Testis (tissue), 3 donors: ENCODE results near the gene TAF11. TPM values are rescaled to one million over a fixed set of nuclear protein-coding genes. Genes with fewer than 3 reads are reported as not detected.

Experiments
- DNase-seq: peaks from one replicate; pipeline ENCODE4 v3.0.0-alpha.2; 2019
- H3K27ac ChIP-seq, 2 donors: fragments of 200-600 bp; sonication (generic); one replicate each; pipeline ENCODE4 v1.5.1; 2019
- H3K27me3 ChIP-seq: fragments of 200-600 bp; sonication (generic); one replicate; pipeline ENCODE4 v1.5.1; 2019
- H3K36me3 ChIP-seq: fragments of 200-600 bp; sonication (generic); one replicate; pipeline ENCODE4 v1.5.1; 2017; ENCODE audit warnings: low read depth; ENCODE audit errors: missing control alignments
- H3K4me1 ChIP-seq: fragments of 200-600 bp; sonication (generic); one replicate; pipeline ENCODE4 v1.5.1; 2019
- H3K4me3 ChIP-seq, 2 donors: fragments of 200-600 bp; sonication (generic); one replicate each; pipeline ENCODE4 v1.5.1; 2017 to 2019
- H3K9me3 ChIP-seq: fragments of 200-600 bp; sonication (generic); one replicate; pipeline ENCODE4 v1.5.1; 2017
- POLR2A ChIP-seq: fragments of 450-650 bp; IDR thresholded peaks from one replicate; pipeline ENCODE4 v1.6.1; 2017; ENCODE audit warnings: antibody characterized with exemption, mild to moderate bottlenecking, moderate library complexity
- WGBS, 2 donors: methylation state at CpG; one replicate each; pipeline ENCODE4 v1.1.5; 2018; 5-methylcytosine and 5-hydroxymethylcytosine counted together
- intact Hi-C: fragments of 100-400 bp; cut with DNase I; formaldehyde crosslinking; loops from one replicate; pipeline ENCODE4 v1.15.1; 2023; ENCODE audit warnings: low total_unique reads
- polyA plus RNA-seq: library from polyadenylated mRNA; stranded (reverse); fragments of 350-450 nt; fragmentation: Illumina TruSeq; extraction: RNeasy Lipid Tissue Mini Kit (QIAGEN cat#74804); gene quantifications from one replicate; pipeline ENCODE4 v1.2.3, GENCODE V29; 2014; ENCODE audit warnings: low read depth, low replicate concordance; ENCODE audit not compliant: insufficient read depth
- total RNA-seq, 2 donors: library from RNA; depleted of rRNA; stranded (reverse); fragments of >200 nt; gene quantifications; one replicate each; pipeline ENCODE4 v1.2.3, GENCODE V29; 2016
- TF ChIP-seq, protein P1 (sequence below), 3 experiments: fragments of 450-650 bp in 2 of 3; fragments of 200-600 bp in 1 of 3; sonication (generic) in 1 of 3; IDR thresholded peaks; one replicate each; pipeline ENCODE4 v1.5.1; 2016 to 2019; ENCODE audit warnings: antibody characterized with exemption in 3 of 3, mild to moderate bottlenecking in 2 of 3, moderate library complexity in 1 of 3

The TAF11 gene
- total and polyA plus RNA-seq, 3 donors from 2014 or later: 52.2 to 69.7 (median 65.9) TPM

DNA sequence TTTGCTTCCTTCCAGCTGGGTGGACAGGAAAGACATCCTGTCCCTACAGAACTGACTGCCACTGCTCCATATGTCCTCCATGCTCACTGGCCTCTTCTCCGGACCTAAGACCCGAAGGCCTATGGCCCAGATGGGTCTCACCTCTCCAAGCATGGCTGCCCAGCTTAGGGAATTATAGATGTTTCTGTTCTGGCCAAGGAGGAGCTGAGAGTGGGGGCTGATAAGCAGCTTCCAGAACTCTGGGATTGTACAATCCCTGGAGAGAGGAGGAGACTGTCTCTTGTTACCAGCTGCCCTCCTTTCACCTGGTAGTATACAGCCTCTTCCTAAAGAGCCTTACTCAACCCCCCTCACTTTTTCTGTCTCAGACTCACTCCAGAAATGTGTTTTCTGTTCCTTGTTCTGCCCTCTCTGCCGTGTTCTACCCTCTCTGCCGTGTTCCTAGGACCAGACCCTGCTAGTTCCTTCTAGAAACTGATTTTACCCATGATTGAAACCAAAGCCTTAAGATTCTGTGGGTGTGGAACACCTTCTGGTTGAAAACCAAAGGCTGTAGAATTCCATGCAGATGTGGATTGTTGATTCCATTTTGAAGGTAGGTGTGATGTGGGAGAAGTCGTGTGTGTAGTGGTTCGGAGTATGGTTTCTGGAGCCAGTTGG is 29.9 kb upstream of the TAF11 start:
- H3K4me3 ChIP-seq: no peak overlapping the region
- peak overlapping the region; percentile 2 to 62 for H3K27ac ChIP-seq
- intact Hi-C loops: no loop called here
- no peaks in the 10 kb centered on the region for H3K36me3 ChIP-seq
- H3K27me3 ChIP-seq: no peaks in the 10 kb centered on the region
- WGBS, 2 donors: 71 to 85% methylated on average over 5 to 6 of the region's 6 CpGs
- peaks cover 39% of the 10 kb centered on the region for H3K4me1 ChIP-seq
- H3K9me3 ChIP-seq: no peaks in the 10 kb centered on the region
- TF ChIP-seq POLR2A: no peak
- TF ChIP-seq, protein P1, sequence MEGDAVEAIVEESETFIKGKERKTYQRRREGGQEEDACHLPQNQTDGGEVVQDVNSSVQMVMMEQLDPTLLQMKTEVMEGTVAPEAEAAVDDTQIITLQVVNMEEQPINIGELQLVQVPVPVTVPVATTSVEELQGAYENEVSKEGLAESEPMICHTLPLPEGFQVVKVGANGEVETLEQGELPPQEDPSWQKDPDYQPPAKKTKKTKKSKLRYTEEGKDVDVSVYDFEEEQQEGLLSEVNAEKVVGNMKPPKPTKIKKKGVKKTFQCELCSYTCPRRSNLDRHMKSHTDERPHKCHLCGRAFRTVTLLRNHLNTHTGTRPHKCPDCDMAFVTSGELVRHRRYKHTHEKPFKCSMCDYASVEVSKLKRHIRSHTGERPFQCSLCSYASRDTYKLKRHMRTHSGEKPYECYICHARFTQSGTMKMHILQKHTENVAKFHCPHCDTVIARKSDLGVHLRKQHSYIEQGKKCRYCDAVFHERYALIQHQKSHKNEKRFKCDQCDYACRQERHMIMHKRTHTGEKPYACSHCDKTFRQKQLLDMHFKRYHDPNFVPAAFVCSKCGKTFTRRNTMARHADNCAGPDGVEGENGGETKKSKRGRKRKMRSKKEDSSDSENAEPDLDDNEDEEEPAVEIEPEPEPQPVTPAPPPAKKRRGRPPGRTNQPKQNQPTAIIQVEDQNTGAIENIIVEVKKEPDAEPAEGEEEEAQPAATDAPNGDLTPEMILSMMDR (IDR thresholded peaks at IDR 0.05): no peak
- no peak for DNase-seq

DNA sequence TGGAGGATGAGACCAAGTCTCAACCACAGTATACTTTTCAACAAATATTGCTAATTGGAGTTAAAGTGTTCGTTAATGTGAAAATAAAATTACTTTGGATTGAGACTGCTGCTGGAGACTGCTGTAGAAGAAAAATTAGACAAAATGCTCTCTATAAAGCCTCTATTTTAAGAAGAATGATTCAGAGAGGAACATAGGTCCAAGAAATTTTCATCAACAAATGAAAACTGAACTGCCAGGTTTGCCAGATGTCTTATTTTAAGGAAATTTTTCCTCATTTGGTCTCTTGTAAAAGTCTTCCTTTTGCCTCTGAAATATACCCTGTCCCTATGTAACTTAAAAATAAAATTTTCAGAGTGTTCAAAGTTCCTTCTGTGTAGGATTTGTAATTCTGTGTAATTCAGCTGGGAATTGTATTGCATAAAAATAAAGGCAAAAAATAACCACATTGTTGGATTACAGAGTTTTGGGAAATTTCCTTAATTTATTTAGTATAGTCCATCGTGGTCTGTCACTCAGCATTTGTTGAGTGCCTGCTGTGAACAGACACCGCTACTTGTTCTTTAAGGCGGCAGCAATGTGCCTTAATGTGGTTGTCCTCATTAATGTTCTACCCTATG is 28.6 kb upstream of the TAF11 start:
- intact Hi-C loops: no loop called here
- WGBS, 2 donors: 71 to 83% methylated on average over 4 of the region's 4 CpGs
- peak overlapping the region; percentile 36 to 62 for H3K27ac ChIP-seq
- H3K36me3 ChIP-seq: no peaks in the 10 kb centered on the region
- peaks cover 36% of the 10 kb centered on the region for H3K4me1 ChIP-seq
- H3K4me3 ChIP-seq: no peak overlapping the region
- DNase-seq: no peak
- H3K27me3 ChIP-seq: no peaks in the 10 kb centered on the region
- no peaks in the 10 kb centered on the region for H3K9me3 ChIP-seq
- TF ChIP-seq, protein P1 (IDR thresholded peaks at IDR 0.05): no peak
- TF ChIP-seq POLR2A: no peak

DNA sequence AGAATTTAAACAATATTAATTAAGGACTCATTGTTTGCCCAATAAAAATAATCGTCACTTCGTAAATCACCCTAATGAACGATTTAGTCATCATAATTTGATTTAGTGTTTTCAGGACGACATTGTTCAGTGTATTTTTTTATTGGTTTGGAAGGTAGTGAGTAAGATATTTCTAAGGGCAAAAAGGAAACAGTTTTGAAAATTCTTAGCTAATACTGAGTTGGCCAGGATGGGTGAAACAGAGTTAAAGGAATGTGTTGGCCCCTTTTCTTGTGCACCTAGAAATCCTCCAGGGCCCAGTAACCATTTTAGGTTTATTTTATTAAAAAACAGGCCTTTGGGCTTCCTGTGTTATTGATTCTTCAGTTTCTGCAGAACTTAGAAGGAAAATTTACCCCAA is 26.5 kb upstream of the TAF11 start:
- intact Hi-C loops: no loop called here
- DNase-seq: no peak
- Histone ChIP-seq H3K4me3 (no peak overlapping the region), H3K27ac (no peak overlapping the region), H3K27me3 (no peaks in the 10 kb centered on the region), H3K4me1 (peaks cover 36% of the 10 kb centered on the region), H3K36me3 (no peaks in the 10 kb centered on the region), H3K9me3 (no peaks in the 10 kb centered on the region)
- 81 to 82% methylated on average over 4 of the region's 4 CpGs for WGBS, 2 donors
- TF ChIP-seq POLR2A: no peak
- TF ChIP-seq, protein P1 (IDR thresholded peaks at IDR 0.05): no peak

DNA sequence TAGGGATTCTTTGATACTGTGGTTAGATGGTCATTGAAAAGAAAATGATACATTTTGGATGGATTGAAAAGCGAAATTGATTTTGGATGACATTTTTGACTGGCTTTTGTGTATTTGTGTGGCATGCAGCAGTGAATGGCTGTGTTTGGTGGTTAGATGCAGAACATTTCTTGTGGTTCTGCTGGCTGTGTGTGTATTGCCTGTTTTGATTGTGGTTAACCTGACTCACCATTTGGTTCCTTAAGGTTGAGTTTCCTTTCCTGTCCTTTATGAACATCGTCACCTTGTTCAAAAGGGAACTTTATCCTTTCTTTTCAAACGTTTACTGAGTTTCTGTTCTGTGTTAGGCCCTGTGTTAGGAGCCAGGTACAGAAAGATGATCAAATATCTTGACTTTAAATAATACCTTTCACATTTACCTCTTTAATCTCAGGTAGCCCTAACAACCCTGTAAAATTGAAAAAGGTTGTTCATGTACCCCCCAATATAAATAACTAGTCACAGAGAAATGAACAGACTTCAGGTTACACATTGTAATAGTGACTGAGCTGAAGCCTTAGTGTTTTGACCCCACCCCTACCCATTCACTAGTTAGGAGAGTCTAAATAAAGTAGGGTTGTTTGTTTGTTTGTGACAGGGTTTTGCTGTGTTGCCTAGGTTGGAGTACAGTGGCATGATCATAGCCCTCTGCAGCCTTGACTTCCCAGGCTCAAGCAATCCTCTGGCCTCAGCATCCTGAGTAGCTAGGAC is 25.0 kb upstream of the TAF11 start:
- H3K4me3 ChIP-seq: no peak overlapping the region
- H3K36me3 ChIP-seq: no peaks in the 10 kb centered on the region
- intact Hi-C loops: no loop called here
- H3K4me1 ChIP-seq: peaks cover 47% of the 10 kb centered on the region
- DNase-seq: no peak
- no peaks in the 10 kb centered on the region for H3K27me3 ChIP-seq
- TF ChIP-seq, protein P1 (IDR thresholded peaks at IDR 0.05): no peak
- no peak for TF ChIP-seq POLR2A
- no peaks in the 10 kb centered on the region for H3K9me3 ChIP-seq
- no peak overlapping the region for H3K27ac ChIP-seq
- 68 to 80% methylated on average over 3 of the region's 3 CpGs for whole genome bisulfite sequencing, 2 donors
